Ureter (tissue), 1 donor: Measurements from ENCODE around the gene STING1. TPM values are rescaled to one million over a fixed set of nuclear protein-coding genes. Genes with fewer than 3 reads are reported as not detected.
"Not testable (repeated sequence)": the region's sequence is repeated elsewhere in the genome, so short reads cannot be mapped to it uniquely, and the experiment has no call there.

Experiments
- DNase-seq: peaks from one replicate; pipeline ENCODE4 v3.0.0-alpha.2; 2020; ENCODE audit warnings: low spot score
- total RNA-seq: library from RNA; stranded (reverse); gene quantifications from one replicate; pipeline ENCODE4 v1.2.4, GENCODE V29; 2023
- donor health status: DM: yes; HTN: yes; CAD: no.

STING1 gene
- total RNA-seq, 1 donor from 2014 or later, result 71.5 TPM

DNA sequence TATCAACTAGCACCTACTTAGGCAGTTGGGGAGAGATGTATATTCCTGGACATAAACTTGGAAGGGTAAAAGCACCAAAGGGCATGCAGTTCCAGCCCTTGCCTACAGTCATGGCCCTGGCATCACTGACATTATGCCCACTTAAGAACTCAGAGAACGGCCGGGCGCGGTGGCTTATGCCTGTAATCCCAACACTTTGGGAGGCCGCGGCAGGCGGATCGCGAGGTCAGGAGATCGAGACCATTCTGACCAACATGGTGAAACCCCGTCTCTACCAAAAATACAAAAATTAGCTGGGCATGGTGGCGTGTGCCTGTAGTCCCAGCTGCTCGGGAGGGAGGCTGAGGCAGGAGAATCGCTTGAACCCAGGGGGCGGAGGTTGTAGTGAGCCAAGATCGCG lies 42.1 kb downstream of the STING1 start:
- DNase-seq, result not testable (repeated sequence)

DNA sequence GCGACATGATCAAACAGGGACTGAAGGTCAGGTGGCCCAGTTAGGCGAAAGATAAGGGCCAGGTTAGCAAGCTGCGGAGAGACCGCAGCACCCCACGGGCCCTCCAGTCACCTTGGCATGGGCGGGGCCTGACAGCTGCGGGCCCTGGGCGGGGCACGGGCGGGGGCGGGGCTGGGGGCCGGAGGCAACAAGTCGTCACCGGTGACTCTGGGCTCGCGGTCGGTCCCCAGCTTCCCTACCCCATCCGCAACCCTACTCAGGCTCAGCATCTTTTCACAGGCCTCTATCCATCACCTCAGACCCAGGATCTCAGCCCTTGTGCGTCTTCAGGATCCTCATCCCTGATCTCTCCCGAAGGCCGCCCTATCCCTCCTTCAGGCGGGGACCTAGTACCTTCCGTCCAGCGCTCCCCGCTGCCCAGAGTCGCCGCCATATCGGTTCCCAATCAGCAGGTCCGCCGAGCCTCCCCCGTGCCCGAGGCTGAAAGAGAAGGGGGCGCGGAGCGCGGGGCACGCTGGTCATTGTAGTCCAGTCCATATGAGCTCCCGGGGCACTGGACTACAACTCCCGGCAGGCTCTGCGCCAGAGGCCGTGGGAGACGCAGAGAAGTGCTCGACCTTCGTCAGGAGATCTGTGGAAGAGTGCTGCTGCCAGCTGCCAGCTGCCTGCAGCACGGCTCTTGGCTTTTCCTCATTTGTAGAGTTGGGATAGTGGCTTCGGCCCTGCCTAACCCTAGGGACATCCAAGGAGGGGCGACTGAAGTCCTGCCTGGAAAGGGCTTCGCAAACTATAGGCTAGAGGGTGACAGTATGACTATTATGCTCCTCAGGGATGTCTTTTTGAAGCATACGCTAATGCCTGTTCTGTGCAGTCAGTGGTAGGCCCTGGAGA lies 43.3 kb downstream of the STING1 start, which contains the start of gene DNAJC18:
Gene DNAJC18 (minus strand): TSS at position 513 of the 891 bp plus-strand sequence. CDS start 80 bp downstream, at position 433.
- DNase-seq, result peak; percentile 85

DNA sequence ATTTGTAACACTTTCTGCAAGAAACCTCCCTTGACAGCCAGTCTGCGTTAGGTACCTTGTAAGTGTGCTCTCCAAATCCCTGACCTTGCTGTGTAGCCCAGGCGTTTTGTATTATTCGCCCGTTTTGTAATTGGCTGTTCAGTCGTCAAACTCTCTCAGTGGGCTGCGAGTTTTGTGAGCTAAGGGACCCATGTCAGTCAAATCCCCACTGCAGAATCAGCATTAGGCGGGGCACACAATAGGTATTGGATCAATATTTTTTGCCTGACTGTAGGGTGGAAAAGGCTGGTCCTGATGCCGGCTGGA lies 43.9 kb downstream of the STING1 start:
- no peak for DNase-seq

GRCh38 chr5:139435676-139436075 lies 46.9 kb downstream of the STING1 start:
- DNase-seq, result no peak

GRCh38 chr5:139431706-139432105 lies 50.9 kb downstream of the STING1 start:
- DNase-seq, result no peak

DNA sequence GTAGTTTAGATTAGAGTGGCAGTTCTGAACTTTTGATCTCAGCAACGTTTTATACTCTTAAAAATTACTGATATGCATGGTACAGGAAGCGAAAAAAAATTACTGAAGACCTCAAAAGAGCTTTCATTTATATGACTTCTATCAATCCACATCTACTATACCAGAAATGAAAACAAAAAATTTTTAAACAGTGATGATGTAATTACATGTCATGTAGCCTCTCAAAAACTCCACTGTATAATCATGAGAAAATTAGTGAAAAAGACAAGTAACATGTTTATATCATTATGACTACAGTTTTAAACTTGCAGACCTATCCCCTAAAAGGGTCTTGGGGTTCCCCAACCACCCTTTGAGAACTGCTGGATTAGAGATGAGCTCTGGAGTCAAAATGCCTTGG lies 52.5 kb downstream of the STING1 start:
- no peak for DNase-seq

- DNase-seq, result no peak
These were observed 56.2 kb downstream of the STING1 start for GRCh38 chr5:139426203-139426885.

Other genes with a start within 250 kb of the STING1 start
- 259 TPM for gene MATR3, start 189.0 kb downstream of the STING1 start, total RNA-seq
- 75.6 TPM for gene PAIP2, start 140.9 kb downstream of the STING1 start, total RNA-seq
- 0.65 TPM for gene SLC23A1, start 99.5 kb downstream of the STING1 start, total RNA-seq
- gene MZB1, start 92.8 kb downstream of the STING1 start, total RNA-seq, result 12.9 TPM
- 2.4 TPM for gene PROB1, start 87.7 kb downstream of the STING1 start, total RNA-seq
- 7.8 TPM for gene SPATA24, start 78.7 kb downstream of the STING1 start, total RNA-seq
- 10.3 TPM for gene DNAJC18, start 43.2 kb downstream of the STING1 start, total RNA-seq
- 31.1 TPM for gene ECSCR, start 20.0 kb downstream of the STING1 start, total RNA-seq
- gene SMIM33, start 11.8 kb downstream of the STING1 start, total RNA-seq, result not detected
- gene UBE2D2, start 78.6 kb upstream of the STING1 start, total RNA-seq, result 180 TPM
- 28.7 TPM for gene CXXC5, start 165.6 kb upstream of the STING1 start, total RNA-seq